ENCODE results near the gene PHYKPL.
"Not testable (repeated sequence)": the region's sequence is repeated elsewhere in the genome, so short reads cannot be mapped to it uniquely, and the experiment has no call there.

The PHYKPL gene

GRCh38 chr5:178264044-178264443 lies 31.4 kb upstream of the PHYKPL start:
- no peak for DNase-seq (ENCODE audit: low read depth)

- DNase-seq (ENCODE audit: low read depth), result no peak
These were observed 29.3 kb upstream of the PHYKPL start for GRCh38 chr5:178261666-178262600.

- DNase-seq (ENCODE audit: low read depth), result no peak
These were observed 27.3 kb upstream of the PHYKPL start for GRCh38 chr5:178259623-178260536.

DNA sequence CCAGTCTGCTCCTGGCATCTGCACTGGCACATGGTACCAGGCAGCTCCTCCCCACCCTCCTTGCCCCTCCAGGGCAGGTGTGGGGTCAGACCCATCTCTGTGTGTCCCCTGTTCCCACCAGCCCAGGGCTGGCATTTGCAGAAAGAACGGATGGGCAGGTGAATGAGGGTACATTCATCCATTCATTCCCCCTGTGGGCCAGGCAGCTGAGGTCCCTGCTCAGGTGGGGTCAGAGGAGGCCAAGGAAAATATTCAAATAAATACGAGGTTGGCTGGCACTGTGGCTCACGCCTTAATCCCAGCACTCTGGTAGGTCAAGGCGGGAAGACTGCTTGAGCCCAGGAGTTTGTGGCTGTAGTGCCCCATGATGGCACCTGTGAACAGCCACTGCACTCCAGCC lies 25.0 kb upstream of the PHYKPL start:
- no peak for DNase-seq (ENCODE audit: low read depth)

- no peak for DNase-seq (ENCODE audit: low read depth)
These were observed 24.1 kb upstream of the PHYKPL start for GRCh38 chr5:178256746-178257145.

DNA sequence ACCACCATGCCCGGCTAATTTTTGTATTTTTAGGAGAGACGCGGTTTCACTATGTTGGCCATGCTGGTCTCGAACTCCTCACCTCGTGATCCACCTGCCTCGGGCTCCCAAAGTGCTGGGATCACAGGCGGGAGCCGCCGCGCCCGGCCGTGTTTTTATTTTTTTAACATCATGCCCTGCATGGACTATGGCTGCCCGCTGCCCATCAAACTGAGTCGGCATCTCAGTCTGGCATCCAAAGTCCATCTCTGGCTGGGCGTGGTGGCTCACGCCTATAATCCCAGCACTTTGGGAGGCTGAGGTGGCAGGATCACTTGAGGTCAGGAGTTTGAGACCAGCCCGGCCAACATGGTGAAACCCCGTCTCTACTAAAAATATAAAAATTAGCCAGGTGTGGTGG lies 21.0 kb upstream of the PHYKPL start:
- not testable (repeated sequence) for DNase-seq (ENCODE audit: low read depth)

DNA sequence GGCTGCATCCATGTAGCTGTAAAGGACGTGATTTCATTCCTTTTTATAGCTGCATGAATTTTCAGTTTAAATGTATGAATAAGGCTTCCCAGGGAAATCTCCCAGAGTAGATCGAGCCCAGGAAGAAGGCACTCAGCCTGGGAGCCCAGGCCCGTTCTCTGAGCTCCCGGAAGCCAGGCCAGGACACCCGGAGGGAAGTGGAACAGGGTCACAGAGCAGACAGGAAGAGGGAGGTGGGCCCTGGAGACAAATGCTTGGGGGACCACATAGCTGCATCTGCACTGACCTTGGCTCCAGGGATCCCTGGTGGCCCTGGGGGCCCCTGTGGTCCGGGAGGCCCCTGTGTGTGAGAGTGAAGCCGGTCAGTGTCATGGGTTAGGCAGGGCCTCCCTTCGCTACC lies 19.7 kb upstream of the PHYKPL start:
- no peak for DNase-seq (ENCODE audit: low read depth)

DNA sequence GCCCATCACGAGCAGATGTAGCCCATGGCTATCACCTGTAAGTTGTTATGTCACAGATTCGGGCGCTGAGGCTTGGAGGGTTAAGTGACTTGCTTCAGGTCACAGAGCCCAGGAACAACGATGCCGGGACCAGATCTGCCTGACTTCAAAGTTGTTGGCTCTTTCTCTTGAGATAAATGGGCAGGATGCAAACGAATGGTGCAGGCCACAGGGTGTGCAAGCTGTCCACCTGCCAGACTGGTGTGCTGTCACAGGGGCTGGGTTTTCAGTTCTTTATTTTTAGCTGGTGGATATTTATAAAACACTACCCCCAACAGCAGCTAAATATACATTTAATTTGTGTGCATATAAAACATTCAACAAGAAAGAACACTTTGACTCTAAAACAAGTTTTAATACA lies 17.7 kb upstream of the PHYKPL start:
- DNase-seq (ENCODE audit: low read depth), result no peak

DNA sequence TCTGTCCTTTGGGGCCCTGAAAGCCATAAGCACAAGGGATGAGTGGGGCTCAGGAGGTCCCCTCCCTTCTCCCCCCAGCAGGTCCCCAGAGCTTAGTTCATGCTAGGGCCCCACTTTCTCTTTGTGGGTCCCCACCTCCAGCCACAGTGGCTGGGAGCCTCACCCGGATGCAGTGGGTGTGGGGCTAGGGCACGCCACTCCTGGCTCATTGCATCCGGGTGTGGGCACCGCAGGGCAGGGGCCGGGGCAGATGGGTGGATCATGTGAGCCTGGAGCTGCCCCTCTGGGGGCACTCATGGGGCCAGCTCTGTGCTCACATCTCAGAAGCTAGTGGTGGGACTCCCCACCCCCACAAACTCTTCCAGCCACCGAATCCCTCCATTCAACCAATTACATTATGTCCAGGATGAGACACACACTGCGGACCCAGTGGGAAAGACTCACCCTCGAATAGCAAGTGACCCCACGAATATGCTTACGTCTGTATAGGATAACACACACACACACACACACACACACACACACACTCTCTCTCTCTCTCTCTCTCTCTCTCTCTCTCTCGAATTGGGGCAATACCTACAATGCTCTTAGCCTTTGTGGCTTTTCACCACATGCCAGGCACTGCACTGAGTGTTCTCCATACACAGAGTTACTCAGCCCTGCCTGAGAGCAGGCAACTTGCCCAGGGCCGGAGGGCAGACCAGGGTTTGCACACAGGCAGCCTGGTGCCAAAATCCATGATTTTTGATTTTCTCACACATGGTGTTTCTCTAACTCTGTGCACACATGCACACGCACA lies 16.8 kb upstream of the PHYKPL start:
- DNase-seq (ENCODE audit: low read depth), result no peak

- DNase-seq (ENCODE audit: low read depth), result no peak
These were observed 16.1 kb upstream of the PHYKPL start for GRCh38 chr5:178248750-178249149.

- DNase-seq (ENCODE audit: low read depth), result no peak
These were observed 15.2 kb upstream of the PHYKPL start for GRCh38 chr5:178247481-178248456.

DNA sequence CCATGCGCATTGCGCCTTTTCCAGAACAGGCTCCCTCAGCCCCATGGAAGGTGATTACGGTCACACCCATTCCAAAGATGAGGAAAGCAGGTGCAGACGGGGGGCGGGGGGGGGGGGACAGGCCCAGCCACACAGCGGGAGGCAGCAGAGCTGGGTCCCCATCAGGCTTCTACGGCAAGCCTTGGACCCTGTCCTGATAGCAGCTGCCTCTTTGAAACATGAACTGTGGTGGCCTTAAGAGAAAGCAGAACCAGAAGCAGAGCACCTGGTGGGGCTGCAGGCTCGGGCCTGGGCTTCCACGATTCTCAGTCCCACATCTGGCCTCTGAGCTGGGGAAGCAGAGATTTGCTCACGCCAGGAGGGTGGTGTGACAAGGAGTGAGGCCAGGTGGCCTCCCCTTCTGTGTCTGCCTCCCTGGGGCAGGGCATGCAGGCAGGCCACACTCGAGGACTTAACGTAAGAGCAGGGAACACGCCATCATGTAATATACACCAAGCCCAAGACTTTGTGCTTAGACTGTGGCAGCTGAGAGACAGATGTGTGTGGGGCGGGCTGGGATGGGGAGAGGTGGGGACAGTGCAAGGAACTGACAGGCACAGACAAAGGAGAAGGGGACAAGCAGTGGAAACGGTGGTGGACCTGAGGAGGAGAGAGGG lies 14.2 kb upstream of the PHYKPL start:
- no peak for DNase-seq (ENCODE audit: low read depth)

DNA sequence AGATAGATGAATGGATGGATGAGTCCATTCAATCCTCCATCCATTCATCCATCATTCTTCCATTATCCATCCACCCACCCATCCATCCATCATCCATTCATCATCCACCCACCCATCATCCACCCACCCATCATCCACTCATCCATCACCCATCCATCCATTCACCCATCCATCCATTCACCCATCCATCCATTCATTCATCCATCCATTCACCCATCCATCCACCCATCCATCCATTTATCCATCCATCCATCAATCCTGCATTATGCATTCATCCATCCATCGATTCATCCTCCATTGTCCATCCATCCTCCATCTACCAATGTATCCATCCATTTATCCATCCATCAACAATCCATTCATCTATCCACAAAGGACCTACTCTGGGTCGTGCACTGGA lies 12.8 kb upstream of the PHYKPL start:
- no peak for DNase-seq (ENCODE audit: low read depth)

- DNase-seq (ENCODE audit: low read depth), result no peak
These were observed 12.0 kb upstream of the PHYKPL start for GRCh38 chr5:178244576-178244975.

- DNase-seq (ENCODE audit: low read depth), result no peak
These were observed 9.8 kb upstream of the PHYKPL start for GRCh38 chr5:178242416-178242815.

DNA sequence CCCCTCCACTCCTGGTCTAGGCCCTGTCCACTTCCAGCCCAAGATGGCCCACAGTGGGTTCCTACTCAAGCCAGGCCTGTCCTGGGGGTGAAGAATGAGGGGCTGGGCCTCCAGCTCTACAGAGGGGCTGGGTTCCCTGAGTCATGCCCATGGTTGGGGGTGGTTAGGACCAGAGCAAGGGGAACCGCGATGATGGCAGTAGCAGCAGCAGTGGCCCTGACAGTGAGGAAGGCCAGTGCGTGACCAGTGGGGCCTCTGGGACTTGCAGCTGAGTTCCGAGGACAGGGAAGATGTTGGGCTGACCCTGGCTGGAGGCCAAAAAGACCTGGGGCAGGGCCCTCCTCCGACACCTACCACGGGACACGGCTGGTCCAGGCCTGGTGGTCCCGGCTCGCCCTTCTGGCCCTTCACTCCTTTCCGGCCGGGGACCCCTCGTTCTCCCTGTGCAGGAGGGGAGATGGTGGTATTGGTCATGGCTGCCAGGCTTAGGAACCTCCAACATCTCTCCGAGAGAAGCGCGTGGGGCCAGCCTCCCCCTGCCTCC lies 9.2 kb upstream of the PHYKPL start:
- no peak for DNase-seq (ENCODE audit: low read depth)

GRCh38 chr5:178241231-178241663 lies 8.6 kb upstream of the PHYKPL start:
- DNase-seq (ENCODE audit: low read depth), result no peak

DNA sequence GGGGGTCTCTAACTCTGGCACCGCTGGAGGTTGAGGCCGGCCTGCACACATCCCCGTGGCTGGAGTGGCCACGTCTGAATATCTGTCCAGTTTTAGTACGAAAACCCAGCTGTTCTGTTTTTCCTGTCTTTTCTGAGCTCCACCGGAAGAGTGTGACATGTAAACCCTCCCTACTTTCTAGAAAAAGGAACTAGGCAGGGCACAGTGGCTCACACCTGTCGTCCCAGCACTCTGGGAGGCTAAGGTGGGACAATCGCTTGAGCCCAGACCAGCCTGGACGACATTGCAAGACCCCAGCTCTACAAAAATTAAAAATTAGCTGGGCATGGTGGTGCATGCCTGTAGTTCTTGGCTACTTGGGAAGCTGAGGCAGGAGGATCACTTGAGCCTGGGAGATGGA lies 8.2 kb upstream of the PHYKPL start:
- DNase-seq (ENCODE audit: low read depth), result no peak

GRCh38 chr5:178240341-178240741 lies 7.7 kb upstream of the PHYKPL start:
- DNase-seq (ENCODE audit: low read depth), result no peak

Measured in activated gamma-delta T cell treated with anti-CD3 and anti-CD28 coated beads, Interleukin-2, amount 50 U/mL, for 16 hours (primary cell).